Peyer's patch (tissue), 4 donors: ENCODE results near the gene BTNL9. TPM values are rescaled to one million over a fixed set of nuclear protein-coding genes. Genes with fewer than 3 reads are reported as not detected.
A peak's percentile ranks its signal among the peaks of the same experiment; 100 is the strongest.

Source experiments
- DNase-seq, 3 donors: peaks; one replicate each; pipeline ENCODE4 v3.0.0-alpha.2; 2017 to 2019
- H3K27ac ChIP-seq, 4 donors: fragments of 200-600 bp; sonication (generic); one replicate each; pipeline ENCODE4 v1.5.1; 2016 to 2019
- H3K27me3 ChIP-seq, 2 donors: fragments of 200-600 bp; sonication (generic); one replicate each; pipeline ENCODE4 v1.5.1; 2019
- H3K36me3 ChIP-seq, 3 donors: fragments of 200-600 bp; sonication (generic); one replicate each; pipeline ENCODE4 v1.5.1; 2016 to 2019
- H3K4me1 ChIP-seq, 4 donors: fragments of 200-600 bp; sonication (generic); one replicate each; pipeline ENCODE4 v1.5.1; 2016 to 2019
- H3K4me3 ChIP-seq, 4 donors: fragments of 200-600 bp; sonication (generic); 1 replicate in 3 of 4; 2 replicates in 1 of 4; pipeline ENCODE4 v1.5.1; 2016 to 2019; ENCODE audit warnings: mild to moderate bottlenecking in 1 of 4
- H3K9me3 ChIP-seq, 4 donors: fragments of 200-600 bp; sonication (generic); one replicate each; pipeline ENCODE4 v1.5.1; 2016 to 2019; ENCODE audit warnings: mild to moderate bottlenecking in 1 of 4
- POLR2A ChIP-seq, 2 donors: fragments of 450-650 bp; IDR thresholded peaks; one replicate each; pipeline ENCODE4 v1.5.1; 2017; ENCODE audit warnings: antibody characterized with exemption in 2 of 2, mild to moderate bottlenecking in 2 of 2, moderate library complexity in 2 of 2
- total RNA-seq, 4 donors: library from RNA; depleted of rRNA; stranded (reverse); fragments of >200 nt; gene quantifications; one replicate each; pipeline ENCODE4 v1.1.0, GENCODE V29; 2016
- TF ChIP-seq, protein P1 (sequence below), 6 experiments: fragments of 450-650 bp in 4 of 6; fragments of 200-600 bp in 2 of 6; sonication (generic) in 1 of 6; IDR thresholded peaks; one replicate each; pipeline ENCODE4 v1.5.1; 2017 to 2019; ENCODE audit warnings: antibody characterized with exemption in 6 of 6, mild to moderate bottlenecking in 3 of 6, moderate library complexity in 1 of 6

Gene BTNL9
- total RNA-seq, 4 donors from 2014 or later = 5.3 to 48.7 (median 8.7) TPM

DNA sequence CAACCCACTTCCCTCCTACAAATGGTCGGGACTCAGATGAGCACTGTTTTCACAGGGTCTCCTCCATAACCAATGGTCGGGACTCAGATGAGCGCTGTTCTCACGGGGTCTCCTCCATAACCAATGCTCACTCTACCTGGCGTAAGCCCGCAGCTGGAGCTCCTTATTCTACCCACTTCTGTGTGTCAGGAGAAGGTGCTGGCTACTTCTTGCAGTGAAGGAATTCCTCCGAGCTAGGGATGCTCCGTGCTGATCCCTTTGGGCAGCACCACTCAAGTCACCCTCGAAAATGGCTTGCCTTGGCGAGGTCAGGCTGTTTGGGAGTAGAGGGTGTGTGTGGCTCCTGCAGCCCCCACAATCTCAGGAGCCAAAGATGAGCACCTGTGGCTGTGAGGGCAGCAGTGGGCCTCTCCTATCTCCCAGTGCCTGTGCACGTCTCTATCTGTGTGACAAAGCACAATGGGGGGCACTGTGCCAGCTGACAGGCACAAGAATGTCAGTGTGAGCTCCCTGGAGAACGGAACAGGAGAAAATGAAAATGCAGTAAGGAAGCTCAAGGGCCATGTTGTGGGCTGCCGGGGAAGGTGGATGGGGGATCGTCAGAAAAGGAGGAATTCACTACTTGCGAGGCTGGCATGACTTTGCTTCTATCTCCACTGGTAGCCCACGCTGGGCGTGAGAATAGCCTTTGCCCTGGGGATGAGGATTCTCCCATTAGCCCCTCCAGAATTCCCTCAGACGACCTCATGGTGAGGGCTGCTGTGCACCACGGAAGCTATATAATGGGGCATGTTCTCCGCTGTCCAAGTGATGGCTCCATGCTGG is 3.9 kb upstream of the BTNL9 start:
- H3K27ac ChIP-seq = no peak overlapping the region
- no peaks in the 10 kb centered on the region for H3K9me3 ChIP-seq
- no peaks in the 10 kb centered on the region for H3K27me3 ChIP-seq
- no peaks in the 10 kb centered on the region for H3K4me1 ChIP-seq
- DNase-seq = no peak
- H3K4me3 ChIP-seq = no peak overlapping the region
- TF ChIP-seq, protein P1, sequence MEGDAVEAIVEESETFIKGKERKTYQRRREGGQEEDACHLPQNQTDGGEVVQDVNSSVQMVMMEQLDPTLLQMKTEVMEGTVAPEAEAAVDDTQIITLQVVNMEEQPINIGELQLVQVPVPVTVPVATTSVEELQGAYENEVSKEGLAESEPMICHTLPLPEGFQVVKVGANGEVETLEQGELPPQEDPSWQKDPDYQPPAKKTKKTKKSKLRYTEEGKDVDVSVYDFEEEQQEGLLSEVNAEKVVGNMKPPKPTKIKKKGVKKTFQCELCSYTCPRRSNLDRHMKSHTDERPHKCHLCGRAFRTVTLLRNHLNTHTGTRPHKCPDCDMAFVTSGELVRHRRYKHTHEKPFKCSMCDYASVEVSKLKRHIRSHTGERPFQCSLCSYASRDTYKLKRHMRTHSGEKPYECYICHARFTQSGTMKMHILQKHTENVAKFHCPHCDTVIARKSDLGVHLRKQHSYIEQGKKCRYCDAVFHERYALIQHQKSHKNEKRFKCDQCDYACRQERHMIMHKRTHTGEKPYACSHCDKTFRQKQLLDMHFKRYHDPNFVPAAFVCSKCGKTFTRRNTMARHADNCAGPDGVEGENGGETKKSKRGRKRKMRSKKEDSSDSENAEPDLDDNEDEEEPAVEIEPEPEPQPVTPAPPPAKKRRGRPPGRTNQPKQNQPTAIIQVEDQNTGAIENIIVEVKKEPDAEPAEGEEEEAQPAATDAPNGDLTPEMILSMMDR (IDR thresholded peaks at IDR 0.05) = no peak
- no peak for TF ChIP-seq POLR2A (IDR thresholded peaks at IDR 0.05)
- no peaks in the 10 kb centered on the region for H3K36me3 ChIP-seq

DNA sequence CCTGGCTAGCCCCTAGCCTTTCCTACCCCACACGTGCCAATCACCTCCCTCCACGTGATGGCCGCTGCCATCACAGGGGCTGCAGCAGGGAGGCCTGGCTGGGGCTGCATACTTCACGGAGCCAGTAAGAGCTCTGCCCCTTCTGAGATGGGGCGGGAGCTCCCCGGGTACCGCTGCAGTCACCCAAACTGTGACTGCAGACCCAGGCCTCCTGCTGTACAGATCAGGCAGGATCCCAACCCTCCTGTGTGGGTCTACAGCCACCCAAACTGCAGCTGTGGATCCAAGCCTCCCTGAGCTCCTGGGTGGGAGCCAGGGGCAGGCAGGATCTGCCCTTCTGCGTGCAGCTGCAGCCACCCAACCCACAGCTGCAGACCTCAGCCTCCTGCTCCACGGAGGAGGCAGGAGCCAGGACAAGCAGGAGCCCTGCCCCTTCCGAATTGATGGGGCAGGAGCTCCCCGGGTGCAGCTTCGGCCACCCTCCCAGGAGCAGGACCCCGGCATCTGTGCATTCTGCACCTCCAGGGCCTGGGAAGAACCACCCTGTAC is 3.2 kb upstream of the BTNL9 start:
- Histone ChIP-seq H3K9me3 (no peaks in the 10 kb centered on the region), H3K4me3 (no peak overlapping the region), H3K27me3 (no peaks in the 10 kb centered on the region), H3K36me3 (no peaks in the 10 kb centered on the region), H3K27ac (no peak overlapping the region), H3K4me1 (no peaks in the 10 kb centered on the region)
- no peak for TF ChIP-seq POLR2A (IDR thresholded peaks at IDR 0.05)
- TF ChIP-seq, protein P1 (IDR thresholded peaks at IDR 0.05) = no peak
- DNase-seq = no peak

DNA sequence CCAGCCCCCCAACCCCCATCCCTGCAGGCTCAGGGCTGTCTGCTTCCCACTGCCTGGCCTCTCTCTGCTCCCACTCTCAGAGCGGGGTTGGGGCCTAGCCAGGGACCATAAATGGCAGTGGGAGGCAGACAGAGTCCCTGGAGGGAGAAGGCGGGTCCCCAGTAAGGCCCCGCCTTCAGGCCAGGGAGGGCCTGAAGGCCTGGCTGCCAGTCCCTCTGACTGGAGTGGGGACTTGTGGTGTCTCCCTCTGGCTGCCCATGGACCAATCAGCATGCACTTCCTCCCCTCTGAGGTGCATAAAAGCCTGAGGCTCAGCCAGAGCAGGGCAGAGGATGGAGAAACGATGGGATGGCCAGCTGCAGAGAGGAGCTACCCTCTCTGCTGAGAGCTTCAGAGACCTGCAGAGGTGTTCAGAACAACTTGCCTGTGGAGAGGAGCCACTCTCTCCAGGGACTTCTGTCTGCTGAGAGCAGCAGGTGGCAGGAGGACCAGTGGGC is 2.7 kb upstream of the BTNL9 start:
- no peaks in the 10 kb centered on the region for H3K4me1 ChIP-seq
- H3K27ac ChIP-seq = no peak overlapping the region
- DNase-seq = no peak
- no peaks in the 10 kb centered on the region for H3K36me3 ChIP-seq
- H3K27me3 ChIP-seq = no peaks in the 10 kb centered on the region
- TF ChIP-seq POLR2A (IDR thresholded peaks at IDR 0.05) = no peak
- TF ChIP-seq, protein P1 (IDR thresholded peaks at IDR 0.05) = no peak
- no peaks in the 10 kb centered on the region for H3K9me3 ChIP-seq
- no peak overlapping the region for H3K4me3 ChIP-seq

DNA sequence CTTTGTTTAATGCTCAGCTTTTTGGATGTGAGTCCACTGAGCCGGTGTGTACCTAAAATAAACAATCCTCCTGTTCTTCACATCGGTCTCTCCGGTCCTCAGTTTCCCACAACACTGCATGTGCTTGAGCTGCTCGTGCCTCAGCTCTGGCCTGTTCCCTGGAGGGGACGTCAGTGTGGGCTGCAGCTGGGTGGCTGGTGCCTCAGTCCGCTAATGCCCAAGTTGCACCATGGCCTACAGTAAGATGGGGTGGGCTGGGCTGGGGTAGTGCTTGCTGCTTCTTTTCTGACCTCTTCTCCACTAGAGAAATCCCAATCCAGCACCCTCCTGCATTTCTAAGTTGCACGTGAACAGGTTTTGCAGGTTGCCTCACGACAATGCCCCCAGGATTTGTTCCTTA is 595 bp upstream of the BTNL9 start:
- Histone ChIP-seq H3K27me3 (no peaks in the 10 kb centered on the region), H3K4me3 (no peak overlapping the region), H3K4me1 (no peaks in the 10 kb centered on the region), H3K27ac (no peak overlapping the region), H3K9me3 (no peaks in the 10 kb centered on the region), H3K36me3 (no peaks in the 10 kb centered on the region)
- no peak for DNase-seq
- TF ChIP-seq POLR2A (IDR thresholded peaks at IDR 0.05) = no peak
- TF ChIP-seq, protein P1 (IDR thresholded peaks at IDR 0.05) = no peak

DNA sequence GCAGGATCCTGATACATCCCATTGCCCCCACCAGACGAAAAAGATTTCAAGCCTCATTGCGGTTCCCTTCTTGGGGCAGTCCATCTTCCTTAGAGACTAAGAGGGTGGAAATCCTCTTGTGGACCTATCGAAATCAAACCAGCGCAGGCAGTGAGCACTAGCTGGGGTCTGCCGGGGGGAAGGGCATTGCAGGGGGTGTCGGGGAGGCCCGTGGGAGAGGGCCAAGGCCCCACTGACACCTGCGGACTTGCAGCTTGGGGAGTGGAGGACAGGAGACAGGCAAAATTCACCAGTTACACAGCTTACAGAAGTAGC is 522 bp downstream of the BTNL9 start:
- Histone ChIP-seq H3K27ac (peak overlapping the region in 1 of 4 donors; percentile 11), H3K27me3 (no peaks in the 10 kb centered on the region), H3K4me1 (no peaks in the 10 kb centered on the region), H3K9me3 (no peaks in the 10 kb centered on the region), H3K36me3 (no peaks in the 10 kb centered on the region), H3K4me3 (no peak overlapping the region)
- TF ChIP-seq, protein P1 (IDR thresholded peaks at IDR 0.05) = no peak
- no peak for TF ChIP-seq POLR2A (IDR thresholded peaks at IDR 0.05)
- DNase-seq = no peak
